Purkinje cell (primary cell): ENCODE results near the gene LRCH2. TPM values are rescaled to one million over a fixed set of nuclear protein-coding genes. Genes with fewer than 3 reads are reported as not detected.

Source experiments
- polyA plus RNA-seq: library from polyadenylated mRNA; unstranded; fragments of >200 nt; fragmentation: Nextera tagmentation; gene quantifications from 2 replicates; pipeline ENCODE4 v1.2.1, GENCODE V29; 2014

LRCH2 gene, protein sequence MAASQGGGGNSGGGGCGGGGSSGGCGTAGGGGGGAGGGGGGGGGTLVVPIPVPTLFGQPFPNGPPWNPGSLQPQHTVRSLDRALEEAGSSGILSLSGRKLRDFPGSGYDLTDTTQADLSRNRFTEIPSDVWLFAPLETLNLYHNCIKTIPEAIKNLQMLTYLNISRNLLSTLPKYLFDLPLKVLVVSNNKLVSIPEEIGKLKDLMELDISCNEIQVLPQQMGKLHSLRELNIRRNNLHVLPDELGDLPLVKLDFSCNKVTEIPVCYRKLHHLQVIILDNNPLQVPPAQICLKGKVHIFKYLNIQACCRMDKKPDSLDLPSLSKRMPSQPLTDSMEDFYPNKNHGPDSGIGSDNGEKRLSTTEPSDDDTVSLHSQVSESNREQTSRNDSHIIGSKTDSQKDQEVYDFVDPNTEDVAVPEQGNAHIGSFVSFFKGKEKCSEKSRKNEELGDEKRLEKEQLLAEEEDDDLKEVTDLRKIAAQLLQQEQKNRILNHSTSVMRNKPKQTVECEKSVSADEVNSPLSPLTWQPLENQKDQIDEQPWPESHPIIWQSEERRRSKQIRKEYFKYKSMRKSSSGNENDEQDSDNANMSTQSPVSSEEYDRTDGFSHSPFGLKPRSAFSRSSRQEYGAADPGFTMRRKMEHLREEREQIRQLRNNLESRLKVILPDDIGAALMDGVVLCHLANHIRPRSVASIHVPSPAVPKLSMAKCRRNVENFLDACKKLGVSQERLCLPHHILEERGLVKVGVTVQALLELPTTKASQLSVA
- 8.1 and 8.5 TPM in 2 replicates for polyA plus RNA-seq

DNA sequence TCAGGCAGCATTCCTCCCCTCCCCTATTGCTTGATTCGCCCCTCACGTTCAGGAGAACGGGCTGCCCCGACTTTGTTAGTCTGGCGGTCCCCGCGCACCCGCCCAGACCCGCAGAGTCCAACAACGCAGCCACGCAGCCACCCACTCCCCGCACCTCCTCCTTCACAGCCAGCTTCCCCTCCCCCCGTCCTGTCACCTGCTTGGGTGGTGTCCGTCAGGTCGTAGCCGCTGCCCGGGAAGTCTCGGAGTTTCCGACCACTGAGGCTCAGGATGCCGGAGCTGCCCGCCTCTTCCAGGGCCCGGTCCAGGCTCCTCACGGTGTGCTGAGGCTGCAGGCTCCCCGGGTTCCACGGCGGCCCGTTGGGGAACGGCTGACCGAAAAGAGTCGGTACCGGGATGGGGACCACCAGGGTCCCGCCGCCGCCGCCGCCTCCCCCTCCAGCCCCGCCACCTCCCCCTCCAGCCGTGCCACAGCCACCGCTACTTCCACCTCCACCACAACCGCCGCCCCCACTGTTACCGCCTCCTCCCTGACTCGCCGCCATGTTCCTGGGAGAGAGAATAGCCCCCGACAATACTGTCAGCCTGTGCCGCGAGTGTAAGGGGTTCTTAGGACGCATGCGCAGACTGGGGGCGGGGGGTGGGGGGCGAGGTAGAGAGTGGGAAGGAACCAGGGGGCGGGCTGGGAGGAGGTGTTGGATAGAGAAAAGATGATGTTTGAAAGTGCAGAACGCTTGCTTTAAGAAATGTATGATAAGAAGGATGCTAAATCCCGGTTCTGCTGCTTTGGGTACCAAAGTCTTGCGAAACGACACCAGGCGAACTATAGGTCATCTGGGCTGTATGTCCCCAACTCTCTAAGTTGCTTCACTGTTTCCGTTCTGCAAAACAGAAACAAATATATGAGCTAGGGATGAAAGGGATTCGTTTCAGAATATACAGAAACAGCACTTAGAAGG lies at the start of gene LRCH2:
LRCH2 (minus strand) TSS at position 600 of the 959 bp plus-strand sequence; CDS start at position 545, 55 bp downstream.

DNA sequence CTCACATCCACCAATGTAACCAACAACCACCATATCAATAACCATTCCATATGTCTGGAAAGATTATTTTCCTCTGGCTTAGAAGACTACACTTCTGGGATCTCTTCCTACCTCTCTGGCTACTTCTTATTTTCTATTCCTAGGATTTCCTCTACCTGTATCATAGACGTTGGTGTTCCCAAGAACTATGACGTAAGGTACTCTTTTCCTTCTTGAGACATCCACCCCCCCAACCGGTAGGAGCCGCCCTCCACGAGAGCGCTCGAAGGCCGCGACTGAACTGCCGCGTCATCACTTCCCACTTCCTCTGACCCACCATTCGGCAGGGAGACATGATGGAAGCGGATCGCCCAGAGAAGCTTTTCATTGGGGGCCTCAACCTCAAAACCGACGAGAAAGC lies 44.8 kb downstream of the LRCH2 start, which contains the start of gene RBMXL3:
RBMXL3 (plus strand) TSS at position 301 of the 400 bp plus-strand sequence; CDS start at position 333, 32 bp downstream.

Other genes with a start within 250 kb of the LRCH2 start
- gene IL13RA2, start 216.5 kb downstream of the LRCH2 start, polyA plus RNA-seq: 0.81 and 2.8 TPM in 2 replicates
- gene RBMXL3, start 44.7 kb downstream of the LRCH2 start, polyA plus RNA-seq: not detected in 2 replicates
- not detected in 2 replicates for gene LUZP4, start 55.6 kb upstream of the LRCH2 start, polyA plus RNA-seq